ENCODE results near the gene TMEM132E.
A peak's percentile ranks its signal among the peaks of the same experiment; 100 is the strongest.

Gene TMEM132E

GRCh38 chr17:34562387-34562786 lies 17.0 kb upstream of the TMEM132E start:
- CTCF ChIA-PET = interaction anchor here (0.6 to 2.5 kb wide), 10 partner anchors 9 to 85 kb away, joined by 3 to 9 read pairs (median 4); partner anchors contain the start of gene TMEM132E

GRCh38 chr17:34565713-34566112 lies 13.7 kb upstream of the TMEM132E start:
- no peak overlapping the region for H3K4me3 ChIP-seq (ENCODE audit: low read depth, low read length)
- no peaks in the 10 kb centered on the region for H3K4me1 ChIP-seq (ENCODE audit: control insufficient read depth, insufficient read depth, low read length)
- no peaks in the 10 kb centered on the region for H3K36me3 ChIP-seq (ENCODE audit: control insufficient read depth in 2 of 2, insufficient read depth in 1 of 2, low read length in 2 of 2)
- TF ChIP-seq PRDM4 (tag by site-specific recombination; IDR thresholded peaks at IDR 0.05) (no peak), ATF2 (tag by site-specific recombination; IDR thresholded peaks at IDR 0.05; ENCODE audit: low read depth) (no peak), BCL11A (tag by site-specific recombination; IDR thresholded peaks at IDR 0.05; ENCODE audit: low read depth) (no peak), ZNF311 (tag by site-specific recombination; IDR thresholded peaks at IDR 0.05; ENCODE audit: borderline replicate concordance) (no peak), AEBP2 (tag by site-specific recombination; IDR thresholded peaks at IDR 0.05; ENCODE audit: borderline replicate concordance) (no peak), ZNF776 (tag by site-specific recombination; IDR thresholded peaks at IDR 0.05; ENCODE audit: borderline replicate concordance) (no peak), ZNF639 (tag by site-specific recombination; IDR thresholded peaks at IDR 0.05) (no peak), ZNF335 (tag by site-specific recombination; conservative IDR thresholded peaks at IDR 0.05) (no peak), ZNF792 (tag by site-specific recombination; IDR thresholded peaks at IDR 0.05) (no peak), ZNF157 (tag by site-specific recombination; IDR thresholded peaks at IDR 0.05) (no peak), ZNF133 (tag by site-specific recombination; IDR thresholded peaks at IDR 0.05) (no peak), ZNF692 (tag by site-specific recombination; IDR thresholded peaks at IDR 0.05) (no peak), MZF1 (tag by site-specific recombination; IDR thresholded peaks at IDR 0.05; ENCODE audit: borderline replicate concordance) (no peak), ZNF76 (tag by site-specific recombination; IDR thresholded peaks at IDR 0.05; ENCODE audit: borderline replicate concordance, low read depth) (no peak)
- H3K9me3 ChIP-seq (ENCODE audit: control insufficient read depth, insufficient read depth, low read depth, low read length) = no peaks in the 10 kb centered on the region
- POLR2A ChIA-PET = no interaction called here
- no peak overlapping the region for H3K27ac ChIP-seq (ENCODE audit: extremely low read depth, low read depth, low read length)
- CTCF ChIA-PET = no interaction called here

More at GRCh38 chr17:34562387-34562786, 17.0 kb upstream of the TMEM132E start:
- Histone ChIP-seq H3K27ac (ENCODE audit: extremely low read depth, low read depth, low read length) (no peak overlapping the region), H3K9me3 (ENCODE audit: control insufficient read depth, insufficient read depth, low read depth, low read length) (no peaks in the 10 kb centered on the region), H3K36me3 (ENCODE audit: control insufficient read depth in 2 of 2, insufficient read depth in 1 of 2, low read length in 2 of 2) (no peaks in the 10 kb centered on the region), H3K4me1 (ENCODE audit: control insufficient read depth, insufficient read depth, low read length) (no peaks in the 10 kb centered on the region), H3K4me3 (ENCODE audit: low read depth, low read length) (no peak overlapping the region)
- TF ChIP-seq ZNF529 (tag by site-specific recombination; IDR thresholded peaks at IDR 0.05; ENCODE audit: insufficient replicate concordance) (no peak), SCRT2 (tag by site-specific recombination; IDR thresholded peaks at IDR 0.05) (peak; percentile 48), ZNF660 (tag by site-specific recombination; IDR thresholded peaks at IDR 0.05) (no peak)
- POLR2A ChIA-PET = interaction anchor here (1.3 kb wide), 1 partner anchor 17 kb away, joined by 4 read pairs; the partner anchor contains the start of gene TMEM132E

Data from HEK293 (cell line).